A549 (cell line): ENCODE data around the gene TRMU.

Source experiments
- BHLHE40 ChIP-seq: IDR thresholded peaks from 2 replicates; pipeline ENCODE4 v1.6.1; 2012; ENCODE audit warnings: low read depth, low read length, inconsistent platforms
- CHD4 ChIP-seq: fragments of 200-600 bp; sonication (generic); IDR thresholded peaks from 2 replicates; pipeline ENCODE4 v1.6.1; 2016; ENCODE audit warnings: antibody characterized with exemption, mild to moderate bottlenecking, borderline replicate concordance
- CTCF ChIP-seq: fragments of >200 bp; sonication (Bioruptor Twin); formaldehyde crosslinking; IDR thresholded peaks from 3 replicates; pipeline ENCODE4 v1.5.1; 2016
- HEYL ChIP-seq: fragments of 250-450 bp; sonication (Bioruptor Pico); IDR thresholded peaks from 2 replicates; pipeline ENCODE4 v1.8.0; 2021; ENCODE audit warnings: mild to moderate bottlenecking, moderate library complexity
- MAFK ChIP-seq: fragments of 450-650 bp; IDR thresholded peaks from 2 replicates; pipeline ENCODE4 v1.6.1; 2014; ENCODE audit not compliant: partially characterized antibody
- MAZ ChIP-seq: fragments of 150-350 bp; IDR thresholded peaks from 2 replicates; pipeline ENCODE4 v1.6.1; 2014; ENCODE audit warnings: antibody characterized with exemption, low read depth, low read length, borderline replicate concordance

- no peak for TF ChIP-seq CHD4
- no peak for TF ChIP-seq MAFK
- TF ChIP-seq CTCF = no peak
- no peak for TF ChIP-seq HEYL (CRISPR knock-in tag)
- TF ChIP-seq BHLHE40 = no peak
- no peak for TF ChIP-seq MAZ
Measured at GRCh38 chr22:46405901-46406300, 70.4 kb downstream of the TRMU start.
